Stimulated activated CD8-positive, alpha-beta memory T cell treated with anti-CD3 and anti-CD28 coated beads, Interleukin-2, amount 100 ng/mL, for 1 hour (primary cell): ENCODE measurements around the gene NPDC1.
A peak's percentile ranks its signal among the peaks of the same experiment; 100 is the strongest.

Experiments
- DNase-seq, 2 donors: peaks; one replicate each; pipeline ENCODE4 v3.0.0-alpha.2; 2020; ENCODE audit warnings: low read depth in 2 of 2

The NPDC1 gene

DNA sequence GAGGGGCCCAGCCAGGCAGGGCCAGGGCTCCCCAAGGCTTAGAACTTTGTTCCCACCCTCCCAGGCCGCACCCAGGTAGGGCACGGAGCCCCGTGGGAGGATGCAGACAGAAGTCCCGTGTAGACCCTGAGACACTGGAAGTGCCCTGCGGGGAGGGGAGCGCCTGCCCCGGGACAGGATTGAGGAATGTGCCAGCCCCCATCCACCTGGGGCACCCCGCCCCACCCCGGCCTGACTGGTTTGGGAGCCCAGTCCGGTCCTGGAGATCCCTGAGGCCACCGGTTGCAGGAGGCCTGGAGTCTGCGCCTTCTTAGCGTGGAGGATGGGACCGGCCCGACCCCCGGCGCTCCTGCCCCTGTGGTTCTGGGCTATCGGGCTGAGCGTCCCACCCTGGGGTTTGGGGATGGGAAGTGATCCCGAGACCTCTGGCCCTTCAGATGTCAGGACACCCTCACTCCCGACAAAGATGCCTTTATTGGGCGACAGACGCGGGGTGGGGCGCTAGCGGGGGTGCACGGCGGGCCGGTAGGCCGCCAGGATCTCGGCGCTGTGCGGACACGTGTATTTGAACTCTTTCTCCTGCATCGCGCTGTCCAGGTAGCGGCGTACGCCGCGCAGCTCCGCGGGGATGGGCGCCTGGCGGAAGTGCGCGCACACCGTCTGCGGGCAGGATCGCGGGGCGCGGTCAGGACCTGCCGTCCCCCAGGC is 51.6 kb downstream of the NPDC1 start:
- no peak for DNase-seq

DNA sequence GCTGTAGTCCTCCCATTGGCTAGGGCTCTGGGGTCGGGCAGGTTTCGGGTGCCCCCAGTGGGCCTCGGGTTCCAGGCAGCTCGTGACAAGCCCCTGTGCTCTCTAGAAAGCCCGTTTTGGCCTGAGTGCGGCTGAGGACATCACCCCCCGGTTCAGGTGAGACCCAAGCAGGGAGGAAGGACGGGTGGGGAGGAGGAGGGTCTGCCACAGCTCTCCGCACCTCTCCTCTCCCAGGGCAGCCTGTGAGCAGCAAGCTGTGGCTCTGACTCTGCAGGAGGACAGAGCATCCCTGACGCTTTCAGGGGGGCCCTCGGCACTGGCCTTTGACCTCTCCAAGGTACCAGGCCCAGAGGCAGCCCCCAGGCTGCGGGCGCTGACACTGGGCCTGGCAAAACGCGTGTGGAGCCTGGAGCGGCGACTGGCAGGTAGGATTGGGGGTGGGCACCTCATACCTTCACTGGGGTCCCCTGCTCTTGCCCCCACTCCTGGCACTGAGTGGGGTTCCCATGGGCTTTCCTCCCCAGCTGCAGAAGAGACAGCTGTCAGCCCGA is 53.1 kb downstream of the NPDC1 start:
- no peak for DNase-seq

DNA sequence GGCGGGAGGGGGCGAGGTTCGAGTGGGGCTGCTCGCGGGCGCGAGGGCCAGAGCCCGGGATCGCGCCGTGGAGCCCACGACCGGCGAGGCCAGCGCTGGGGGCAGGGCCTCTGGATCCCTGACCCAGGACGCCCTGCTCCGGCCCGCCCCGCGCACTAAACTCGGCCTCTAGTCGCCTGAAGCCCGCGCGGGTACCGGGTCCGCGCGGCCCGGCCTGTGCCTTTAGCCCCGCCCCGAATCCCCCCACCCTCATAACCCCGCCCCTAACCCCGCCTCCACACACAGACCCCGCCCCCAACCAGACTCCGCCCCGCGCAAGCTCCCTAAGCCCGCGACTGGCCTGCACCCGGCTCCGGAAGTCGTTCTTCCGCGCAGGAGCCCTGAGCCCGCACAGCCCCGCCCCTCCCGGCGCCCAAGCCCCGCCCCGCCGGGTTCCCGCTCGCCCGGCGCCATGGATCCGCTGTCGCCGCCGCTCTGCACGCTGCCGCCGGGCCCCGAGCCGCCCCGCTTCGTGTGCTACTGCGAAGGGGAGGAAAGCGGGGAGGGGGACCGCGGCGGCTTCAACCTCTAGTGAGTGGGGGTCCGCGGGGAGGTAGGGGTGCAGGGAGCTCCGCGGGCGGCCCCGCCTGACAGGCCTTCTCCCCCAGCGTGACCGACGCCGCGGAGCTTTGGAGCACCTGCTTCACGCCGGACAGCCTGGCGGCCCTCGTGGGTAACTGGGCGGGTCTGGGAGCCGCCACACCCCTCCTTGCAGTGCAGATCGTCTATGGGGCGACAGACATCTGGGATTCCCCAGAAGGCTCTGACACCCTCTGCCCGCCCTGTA is 53.8 kb downstream of the NPDC1 start, which contains the start of gene PAXX:
TSS of gene PAXX (plus strand) at position 430 of the 826 bp plus-strand sequence. CDS start at position 452, 22 bp downstream.
- DNase-seq: peak; percentile 88 to 91

DNA sequence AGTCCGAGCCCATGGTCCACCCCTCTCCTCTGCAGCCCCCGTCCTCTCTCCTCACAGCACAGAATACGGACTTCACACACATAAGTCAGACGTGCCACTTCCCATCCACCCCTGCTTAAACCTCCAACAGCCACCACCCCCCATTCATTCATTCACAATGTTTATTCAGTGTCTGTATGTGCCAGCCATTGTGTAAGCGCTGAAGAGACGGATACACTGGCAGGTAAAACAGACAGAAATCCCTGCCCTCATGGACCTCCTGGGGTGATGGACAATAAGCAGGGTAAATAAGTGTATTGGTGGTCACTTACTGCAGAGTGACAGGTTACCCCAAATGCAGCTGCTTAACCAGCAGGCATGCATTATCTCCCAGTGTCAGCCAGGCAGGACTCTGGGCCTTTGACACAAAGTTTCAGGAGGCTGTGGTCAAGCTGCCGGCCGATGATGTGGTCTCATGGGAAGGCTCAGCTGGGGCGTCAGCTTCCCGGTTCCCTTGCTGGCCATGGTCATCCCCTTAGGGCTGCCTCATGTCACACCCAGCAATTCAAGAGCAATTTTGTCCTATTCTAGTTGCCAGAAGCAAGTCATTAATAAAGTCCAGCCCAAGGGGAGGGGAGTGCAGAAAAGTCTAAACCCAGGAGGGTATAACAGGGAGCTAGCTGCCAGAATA is 55.6 kb downstream of the NPDC1 start:
- DNase-seq: no peak
